CD4-positive, CD25-positive, alpha-beta regulatory T cell (primary cell): ENCODE measurements around the gene DET1. TPM values are rescaled to one million over a fixed set of nuclear protein-coding genes. Genes with fewer than 3 reads are reported as not detected.
"Not testable (repeated sequence)": the region's sequence is repeated elsewhere in the genome, so short reads cannot be mapped to it uniquely, and the experiment has no call there.

Source experiments
- ATAC-seq, 2 donors: fragments of 150-1000 bp; cut with Tn5 transposase; one replicate each; pipeline ENCODE4 v1.10.0; 2021; ENCODE audit warnings: low read depth in 2 of 2, moderate number of reproducible peaks in 2 of 2, moderate library complexity in 1 of 2
- DNase-seq, 3 donors: peaks; one replicate each; pipeline versions ENCODE4 v3.0.0 to v3.0.0-alpha.2; 2012 to 2022; ENCODE audit warnings: mixed read lengths in 1 of 3
- H3K27ac ChIP-seq: one replicate; pipeline ENCODE4 v1.7.0; 2013; ENCODE audit warnings: mild to moderate bottlenecking, low read length; ENCODE audit not compliant: insufficient read depth, poor library complexity, severe bottlenecking
- H3K27me3 ChIP-seq: one replicate; pipeline ENCODE4 v1.7.0; 2013; ENCODE audit warnings: low read length; ENCODE audit not compliant: control insufficient read depth, insufficient read depth
- H3K36me3 ChIP-seq: one replicate; pipeline ENCODE4 v1.7.0; 2013; ENCODE audit warnings: mild to moderate bottlenecking, low read length, moderate library complexity; ENCODE audit not compliant: control insufficient read depth, insufficient read depth
- H3K4me1 ChIP-seq: 2 replicates; pipeline ENCODE4 v1.7.0; 2013; ENCODE audit warnings: mild to moderate bottlenecking, low read length; ENCODE audit not compliant: insufficient read depth, control insufficient read depth, poor library complexity, severe bottlenecking
- H3K4me3 ChIP-seq: one replicate; pipeline ENCODE4 v1.7.0; 2013; ENCODE audit warnings: low read depth, mild to moderate bottlenecking, low read length, moderate library complexity
- H3K9me3 ChIP-seq, 2 experiments: 1 replicate in 1 of 2; 2 replicates in 1 of 2; pipeline ENCODE4 v1.7.0; 2013; ENCODE audit warnings: low read length in 2 of 2, mild to moderate bottlenecking in 1 of 2, moderate library complexity in 1 of 2; ENCODE audit not compliant: control insufficient read depth in 2 of 2
- H3K27ac Mint-ChIP-seq, 3 donors: one replicate each; pipeline ENCODE4 v1.8.0; 2020 to 2022; ENCODE audit warnings: mild to moderate bottlenecking in 3 of 3, mixed read lengths in 3 of 3, moderate library complexity in 2 of 3
- H3K27me3 Mint-ChIP-seq: one replicate; pipeline ENCODE4 v1.8.0; 2022; ENCODE audit warnings: mild to moderate bottlenecking, mixed read lengths
- H3K36me3 Mint-ChIP-seq: one replicate; pipeline ENCODE4 v1.8.0; 2020; ENCODE audit warnings: mixed read lengths
- H3K4me1 Mint-ChIP-seq, 4 donors: one replicate each; pipeline ENCODE4 v1.8.0; 2020 to 2022; ENCODE audit warnings: mixed read lengths in 4 of 4, mild to moderate bottlenecking in 1 of 4
- H3K4me3 Mint-ChIP-seq, 4 donors: one replicate each; pipeline ENCODE4 v1.8.0; 2020 to 2022; ENCODE audit warnings: mild to moderate bottlenecking in 4 of 4, mixed read lengths in 4 of 4, moderate library complexity in 3 of 4
- H3K9me3 Mint-ChIP-seq, 7 donors: one replicate each; pipeline ENCODE4 v1.8.0; 2020 to 2022; ENCODE audit warnings: mixed read lengths in 7 of 7, mild to moderate bottlenecking in 3 of 7, moderate library complexity in 2 of 7
- polyA plus RNA-seq, 4 donors: library from polyadenylated mRNA; unstranded; fragments of 300-500 nt; fragmentation: Illumina TruSeq; gene quantifications; one replicate each; pipeline ENCODE4 v1.2.3, GENCODE V29; 2021
- total RNA-seq: library from RNA; stranded (reverse); gene quantifications from one replicate; pipeline ENCODE4 v1.2.3, GENCODE V29; 2022

The DET1 gene
- total and polyA plus RNA-seq, 5 donors from 2014 or later: 1.0 to 4.6 (median 2.0) TPM

DNA sequence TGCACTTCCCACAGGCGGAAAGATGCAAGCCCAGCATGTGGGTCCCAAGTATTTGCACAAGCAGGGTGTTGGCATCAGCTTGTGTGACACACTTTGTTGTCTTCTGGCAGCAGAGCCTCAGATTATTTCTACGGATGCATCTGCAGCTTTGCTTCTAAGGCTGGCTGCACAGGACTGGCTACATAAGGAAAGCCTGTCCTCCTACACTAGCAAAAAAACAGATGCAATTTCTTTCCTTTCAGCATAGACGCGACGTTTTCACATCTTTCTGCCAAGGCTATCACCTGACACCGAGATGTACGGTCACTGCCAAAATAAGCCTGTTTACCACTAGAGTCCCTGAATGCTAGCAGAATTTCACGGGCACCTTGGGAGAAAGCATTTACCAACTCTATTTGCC lies 65.5 kb downstream of the DET1 start:
- ATAC-seq: no peak
- DNase-seq: no peak
- H3K9me3 Mint-ChIP-seq: no peaks in the 10 kb centered on the region

DNA sequence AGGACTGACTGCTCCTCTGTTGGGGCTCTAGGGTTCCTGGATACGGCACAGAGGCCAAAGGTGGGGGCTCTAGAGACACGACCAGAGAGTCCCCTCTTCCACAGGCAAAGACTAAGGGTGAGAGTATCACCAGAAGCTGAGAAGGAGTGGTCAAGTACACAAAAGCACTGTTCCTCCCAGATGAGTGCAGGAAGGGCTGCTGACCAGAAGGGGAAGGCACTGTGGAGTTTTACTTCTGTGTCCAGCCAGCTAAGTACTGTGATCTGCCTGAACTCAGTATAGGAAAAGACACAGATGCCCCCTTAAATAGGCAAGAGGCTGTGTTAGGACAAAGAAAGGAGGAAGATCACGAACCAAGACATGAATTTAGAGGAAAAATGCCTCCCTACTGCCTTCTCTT lies 67.3 kb downstream of the DET1 start:
- Mint-ChIP-seq H3K4me3 (no peak overlapping the region), H3K36me3 (peaks cover 32% of the 10 kb centered on the region)
- ATAC-seq: no peak

More for the DNA sequence above, 65.5 kb downstream of the DET1 start:
- Histone ChIP-seq H3K9me3 (no peaks in the 10 kb centered on the region), H3K36me3 (peaks cover 15% of the 10 kb centered on the region), H3K4me3 (no peak overlapping the region), H3K27me3 (no peaks in the 10 kb centered on the region), H3K4me1 (no peaks in the 10 kb centered on the region), H3K27ac (no peak overlapping the region)
- Mint-ChIP-seq H3K4me1 (no peaks in the 10 kb centered on the region), H3K27me3 (no peaks in the 10 kb centered on the region), H3K4me3 (no peak overlapping the region), H3K36me3 (peaks cover 26% of the 10 kb centered on the region), H3K27ac (no peak overlapping the region)

DNA sequence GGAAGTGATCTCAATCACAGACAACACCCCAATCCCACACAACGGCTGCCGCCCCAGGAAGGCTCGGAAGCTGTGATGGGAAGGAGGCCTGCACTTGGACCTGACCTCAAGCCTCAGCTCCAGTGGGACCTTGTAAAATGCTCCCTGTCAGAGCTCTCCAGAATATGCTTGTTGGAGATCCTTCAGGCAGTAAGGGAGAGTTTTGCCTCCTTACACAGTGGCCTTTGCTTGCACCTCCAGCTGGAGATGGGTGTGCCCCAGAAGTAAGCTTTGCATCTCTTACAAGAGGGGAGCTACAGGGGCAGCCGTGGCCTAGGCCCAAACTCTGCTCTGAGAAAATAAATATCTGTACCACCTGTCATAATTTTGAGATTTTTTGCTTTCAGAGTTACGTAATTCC lies 68.6 kb downstream of the DET1 start:
- Mint-ChIP-seq H3K27ac (no peak overlapping the region), H3K4me3 (no peak overlapping the region), H3K27me3 (no peaks in the 10 kb centered on the region), H3K9me3 (no peaks in the 10 kb centered on the region), H3K36me3 (peaks cover 32% of the 10 kb centered on the region), H3K4me1 (no peaks in the 10 kb centered on the region)
- ATAC-seq: no peak
- H3K27ac ChIP-seq: no peak overlapping the region
- H3K4me3 ChIP-seq: no peak overlapping the region
- no peaks in the 10 kb centered on the region for H3K9me3 ChIP-seq
- H3K27me3 ChIP-seq: no peaks in the 10 kb centered on the region
- no peak for DNase-seq
- H3K4me1 ChIP-seq: no peaks in the 10 kb centered on the region
- H3K36me3 ChIP-seq: peaks cover 35% of the 10 kb centered on the region

More for the DNA sequence above, 67.3 kb downstream of the DET1 start:
- no peaks in the 10 kb centered on the region for H3K9me3 Mint-ChIP-seq
- H3K27me3 Mint-ChIP-seq: no peaks in the 10 kb centered on the region
- peaks cover 28% of the 10 kb centered on the region for H3K36me3 ChIP-seq
- no peak for DNase-seq
- H3K27me3 ChIP-seq: no peaks in the 10 kb centered on the region
- H3K27ac Mint-ChIP-seq: no peak overlapping the region
- H3K27ac ChIP-seq: no peak overlapping the region
- H3K4me1 ChIP-seq: no peaks in the 10 kb centered on the region
- no peak overlapping the region for H3K4me3 ChIP-seq
- H3K9me3 ChIP-seq: no peaks in the 10 kb centered on the region
- H3K4me1 Mint-ChIP-seq: no peaks in the 10 kb centered on the region

DNA sequence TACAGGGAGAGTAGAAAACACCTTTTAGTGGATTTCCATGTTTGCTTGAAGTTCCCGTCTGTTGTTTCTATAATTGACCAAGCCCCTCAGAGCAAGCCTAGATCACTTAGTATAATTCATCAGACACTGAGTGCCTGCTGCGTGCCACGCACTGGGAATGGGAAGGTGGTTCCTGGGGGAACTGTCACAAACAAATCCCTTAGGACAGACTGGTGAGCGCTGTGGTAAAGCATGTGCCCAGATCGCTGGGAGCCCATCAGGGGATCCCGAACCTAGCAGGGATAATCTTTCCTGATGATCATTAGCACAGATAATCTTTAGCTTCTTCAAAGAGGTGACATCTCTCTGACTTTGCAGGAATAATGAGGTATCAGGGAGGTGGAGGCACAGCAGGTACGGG lies 69.4 kb downstream of the DET1 start:
- Mint-ChIP-seq H3K27me3 (no peaks in the 10 kb centered on the region), H3K36me3 (peaks cover 29% of the 10 kb centered on the region), H3K27ac (peak overlapping the region in 1 of 3 donors; percentile 60), H3K4me1 (no peaks in the 10 kb centered on the region), H3K9me3 (no peaks in the 10 kb centered on the region), H3K4me3 (no peak overlapping the region)
- Histone ChIP-seq H3K4me1 (no peaks in the 10 kb centered on the region), H3K27me3 (no peaks in the 10 kb centered on the region), H3K27ac (no peak overlapping the region), H3K36me3 (peaks cover 43% of the 10 kb centered on the region), H3K4me3 (no peak overlapping the region), H3K9me3 (no peaks in the 10 kb centered on the region)
- ATAC-seq: no peak
- no peak for DNase-seq

DNA sequence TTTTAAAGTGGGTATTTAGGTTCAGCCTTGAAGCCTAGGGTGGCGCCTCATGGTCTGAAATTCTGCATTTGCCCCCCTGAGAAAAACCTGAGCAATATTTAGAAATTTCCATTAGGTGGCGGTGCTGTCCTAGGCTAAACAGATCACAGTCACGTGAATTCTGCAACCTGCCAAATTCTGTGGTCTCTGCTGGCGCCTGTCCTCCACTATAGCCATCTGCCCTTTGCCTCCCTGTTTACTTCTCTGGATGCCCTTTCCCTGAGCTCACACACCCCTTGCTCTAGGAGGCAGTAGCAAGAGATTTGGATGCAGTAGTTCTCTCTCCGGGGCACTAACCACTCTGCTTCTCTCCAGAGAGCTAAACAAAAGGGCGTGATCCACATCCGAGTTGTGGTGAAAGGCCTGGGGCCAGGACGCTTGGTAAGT lies 69.8 kb downstream of the DET1 start:
- Mint-ChIP-seq H3K4me1 (peaks cover 0 to 3% (median 0%) of the 10 kb centered on the region in 4 donors), H3K4me3 (no peak overlapping the region), H3K27me3 (no peaks in the 10 kb centered on the region), H3K36me3 (peaks cover 32% of the 10 kb centered on the region), H3K27ac (peak overlapping the region in 1 of 3 donors; percentile 60), H3K9me3 (no peaks in the 10 kb centered on the region)
- Histone ChIP-seq H3K27ac (no peak overlapping the region), H3K27me3 (no peaks in the 10 kb centered on the region), H3K4me3 (no peak overlapping the region), H3K4me1 (no peaks in the 10 kb centered on the region), H3K36me3 (peaks cover 43% of the 10 kb centered on the region), H3K9me3 (no peaks in the 10 kb centered on the region)
- DNase-seq (peak in 2 of 3 donors; percentile 33 to 51), ATAC-seq (no peak)

DNA sequence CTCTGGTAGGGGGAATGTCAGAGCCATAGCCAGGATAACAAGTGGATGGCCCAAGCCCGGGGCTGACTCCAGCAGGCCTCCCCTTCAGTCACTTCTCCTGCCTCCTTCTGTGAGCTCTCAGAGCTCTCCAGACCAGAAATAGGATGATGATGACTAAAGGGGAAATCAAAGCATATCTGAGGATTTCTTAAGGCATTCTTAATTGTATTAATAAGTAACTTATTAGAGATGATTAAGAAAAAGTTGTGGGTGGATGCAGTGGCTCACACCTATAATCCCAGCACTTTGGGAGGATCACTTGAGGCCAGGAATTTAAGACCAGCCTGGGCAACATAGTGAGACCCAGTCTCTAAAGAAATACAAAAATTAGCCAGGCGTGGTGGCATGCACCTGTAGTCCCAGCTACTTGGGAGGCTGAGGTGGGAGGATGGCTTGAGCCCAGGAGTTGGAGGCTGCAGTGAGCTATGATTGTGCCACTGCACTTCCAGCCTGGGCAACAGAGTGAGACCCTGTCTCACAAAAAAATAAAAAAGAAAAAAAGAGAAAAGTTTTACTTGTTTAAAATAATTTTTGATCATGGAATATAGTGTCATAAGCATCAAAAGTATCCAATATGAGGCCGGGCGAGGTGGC lies 72.7 kb downstream of the DET1 start:
- peaks cover 28% of the 10 kb centered on the region for H3K36me3 Mint-ChIP-seq
- H3K36me3 ChIP-seq: peaks cover 40% of the 10 kb centered on the region
- not testable (repeated sequence) for ATAC-seq, H3K4me3 Mint-ChIP-seq, H3K4me1 Mint-ChIP-seq, H3K4me1 ChIP-seq, H3K27me3 ChIP-seq, H3K27ac Mint-ChIP-seq, H3K9me3 Mint-ChIP-seq, DNase-seq, H3K4me3 ChIP-seq, H3K27ac ChIP-seq, H3K27me3 Mint-ChIP-seq, H3K9me3 ChIP-seq

DNA sequence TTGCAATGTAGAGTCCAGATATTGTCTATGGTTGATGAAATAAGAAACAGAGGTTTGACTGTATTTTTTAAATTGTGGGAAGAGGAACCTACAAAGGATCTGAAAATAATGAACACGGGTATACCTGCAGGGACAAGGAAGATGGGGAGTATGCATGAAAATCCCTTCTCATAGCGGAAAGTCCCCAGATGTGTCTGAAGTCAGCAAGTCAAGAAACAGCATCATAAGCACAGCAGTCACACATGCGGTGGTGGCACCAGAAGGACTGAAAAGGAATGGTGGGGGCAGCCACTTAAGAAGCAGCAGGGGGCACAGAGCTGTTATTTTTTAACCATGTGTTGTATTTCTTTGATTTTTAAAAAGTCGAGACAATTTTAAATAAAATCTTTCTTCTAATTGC lies 74.3 kb downstream of the DET1 start:
- peaks cover 10% of the 10 kb centered on the region for H3K4me1 ChIP-seq
- no peak overlapping the region for H3K27ac ChIP-seq
- no peak overlapping the region for H3K27ac Mint-ChIP-seq
- H3K27me3 ChIP-seq: no peaks in the 10 kb centered on the region
- peaks cover 6 to 15% (median 12%) of the 10 kb centered on the region in 4 donors for H3K4me1 Mint-ChIP-seq
- H3K36me3 Mint-ChIP-seq: peaks cover 18% of the 10 kb centered on the region
- ATAC-seq (no peak), DNase-seq (no peak)
- H3K4me3 ChIP-seq: no peak overlapping the region
- H3K9me3 Mint-ChIP-seq: no peaks in the 10 kb centered on the region
- peak overlapping the region in 1 of 4 donors; percentile 19 for H3K4me3 Mint-ChIP-seq
- H3K27me3 Mint-ChIP-seq: peaks cover 4% of the 10 kb centered on the region
- no peaks in the 10 kb centered on the region for H3K9me3 ChIP-seq
- peaks cover 34% of the 10 kb centered on the region for H3K36me3 ChIP-seq

DNA sequence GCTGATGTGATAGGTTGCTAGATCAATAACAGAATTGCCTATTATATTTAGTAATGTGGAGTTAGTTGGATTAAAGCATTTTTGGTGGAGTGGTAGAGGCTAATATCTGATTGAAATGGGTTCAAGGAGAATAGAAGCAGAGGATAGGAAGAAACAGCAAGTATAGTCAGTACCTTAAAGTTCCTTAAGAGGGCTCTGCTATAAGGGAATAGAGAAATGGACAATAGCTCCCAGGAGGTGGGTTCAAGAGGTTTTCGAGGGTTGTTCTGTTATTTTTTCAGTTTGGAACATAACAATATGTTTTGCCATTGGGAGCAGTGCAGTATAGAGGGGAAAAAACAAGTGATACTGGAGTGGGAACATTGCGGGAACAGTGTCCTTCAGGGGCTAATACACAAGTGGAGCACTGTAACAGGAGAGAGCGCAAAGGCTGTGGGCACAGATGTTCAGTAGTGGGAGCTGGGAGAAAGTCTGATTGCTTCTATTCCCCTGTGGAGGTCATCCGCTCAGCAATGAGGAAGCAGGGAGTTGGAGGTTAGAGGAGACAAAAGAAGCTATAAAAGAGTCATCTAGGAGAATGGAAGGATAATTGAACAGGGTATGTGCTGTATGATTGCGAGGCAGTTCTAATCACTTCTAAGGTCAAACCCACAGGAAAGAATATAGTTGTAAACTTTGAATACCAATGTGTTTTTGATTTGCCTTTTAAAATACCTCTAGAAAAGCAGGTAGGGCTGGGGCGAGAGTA lies 75.7 kb downstream of the DET1 start:
- peaks cover 5% of the 10 kb centered on the region for H3K27me3 Mint-ChIP-seq
- no peak overlapping the region for H3K27ac ChIP-seq
- H3K9me3 Mint-ChIP-seq: no peaks in the 10 kb centered on the region
- no peak overlapping the region for H3K4me3 Mint-ChIP-seq
- DNase-seq: no peak
- no peaks in the 10 kb centered on the region for H3K27me3 ChIP-seq
- no peak overlapping the region for H3K4me3 ChIP-seq
- ATAC-seq: no peak
- peaks cover 26% of the 10 kb centered on the region for H3K36me3 ChIP-seq
- H3K4me1 ChIP-seq: peaks cover 17% of the 10 kb centered on the region
- H3K9me3 ChIP-seq: no peaks in the 10 kb centered on the region
- H3K4me1 Mint-ChIP-seq: peaks cover 13 to 26% (median 22%) of the 10 kb centered on the region in 4 donors
- no peak overlapping the region for H3K27ac Mint-ChIP-seq
- peaks cover 13% of the 10 kb centered on the region for H3K36me3 Mint-ChIP-seq
